COLO668 (cell line): ENCODE results near the gene ASB4.
"Not testable (repeated sequence)": the region's sequence is repeated elsewhere in the genome, so short reads cannot be mapped to it uniquely, and the experiment has no call there.

Source experiments
- DNase-seq: peaks from one replicate; lab custom pipeline; 2025; ENCODE audit not compliant: unreplicated experiment; lab: John Stamatoyannopoulos, UW

ASB4 gene

DNA sequence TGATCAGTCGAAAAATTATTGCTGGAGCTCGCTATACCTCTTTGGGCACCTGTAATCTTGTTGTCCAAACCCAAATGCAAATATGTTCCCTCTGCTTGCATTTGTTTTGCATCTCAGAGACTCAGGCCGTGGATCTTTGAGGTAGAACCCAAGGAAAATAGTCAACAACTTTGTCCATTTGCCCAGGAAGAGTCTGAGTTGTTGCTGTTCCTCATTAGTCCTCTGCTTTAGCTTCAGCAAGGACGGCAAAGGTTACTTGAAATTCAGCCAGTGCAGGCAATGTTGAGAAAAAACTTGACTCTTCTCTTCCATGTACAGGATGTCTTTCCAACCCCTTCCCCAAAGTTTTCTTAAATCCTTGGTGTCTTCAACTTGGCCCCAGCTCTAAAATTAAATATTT, 64.8 kb downstream of the ASB4 start:
- no peak for DNase-seq

- DNase-seq: not testable (repeated sequence)
Observed at GRCh38 chr7:95552010-95552926, 66.5 kb downstream of the ASB4 start.

- no peak for DNase-seq
Observed at GRCh38 chr7:95553939-95554338, 68.2 kb downstream of the ASB4 start.

DNA sequence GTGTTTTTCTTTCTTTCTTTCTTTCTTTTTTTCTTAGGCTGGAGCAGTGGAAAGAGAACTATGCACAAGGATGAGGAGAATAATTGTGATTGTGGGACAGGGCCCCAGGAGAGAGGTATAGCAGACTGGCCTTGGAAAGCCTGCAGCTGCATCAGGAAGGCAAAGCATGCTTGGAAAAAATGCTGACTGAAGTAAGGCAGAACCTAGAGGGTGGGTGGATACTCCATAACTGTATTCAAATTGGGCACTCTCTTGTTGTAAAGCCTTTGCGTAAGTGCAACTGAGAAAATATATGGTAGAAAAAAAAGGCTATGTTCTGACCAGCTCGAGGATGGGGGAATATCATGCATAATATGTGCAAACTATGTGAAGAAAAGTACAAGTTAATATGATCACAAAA, 71.0 kb downstream of the ASB4 start:
- DNase-seq: no peak

- no peak for DNase-seq
Observed at GRCh38 chr7:95558864-95559263, 73.1 kb downstream of the ASB4 start.

DNA sequence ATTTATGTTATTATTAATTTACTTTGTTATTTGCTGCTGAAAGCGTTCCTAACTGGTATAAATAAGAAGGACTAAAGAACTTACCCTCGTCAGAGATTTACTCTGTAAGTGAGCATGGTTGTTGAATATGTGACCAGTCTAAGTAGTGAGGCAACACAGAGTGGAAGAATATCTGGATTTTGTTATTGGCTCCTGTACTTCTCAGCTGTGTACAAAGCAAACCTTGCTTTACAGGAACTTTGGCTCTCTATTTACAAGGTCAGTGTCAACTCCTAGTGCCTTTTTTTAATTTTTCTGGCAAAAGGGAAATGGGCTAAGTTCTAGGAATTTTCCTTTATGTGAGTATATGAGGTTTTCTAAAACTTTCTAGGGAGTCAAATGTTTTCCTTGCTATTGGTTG, 74.9 kb downstream of the ASB4 start:
- DNase-seq: no peak

DNA sequence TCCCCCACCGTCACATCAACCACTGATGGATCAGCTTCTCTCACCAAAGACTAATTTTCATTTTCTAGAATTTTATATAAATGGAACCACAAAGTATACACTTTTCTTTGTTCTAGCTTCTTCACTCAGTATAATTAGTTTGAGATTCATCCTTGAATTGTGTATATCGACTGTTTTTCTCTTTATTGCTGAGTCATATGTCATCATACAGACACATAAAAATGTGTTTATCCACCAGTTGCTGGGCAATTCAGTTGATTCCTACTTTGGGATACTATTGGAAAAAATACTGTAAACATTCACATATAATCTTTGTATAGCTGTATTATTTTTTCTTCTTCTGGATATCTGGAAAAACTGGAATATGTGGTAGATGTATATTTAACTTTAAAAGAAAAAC, 84.0 kb downstream of the ASB4 start:
- no peak for DNase-seq

DNA sequence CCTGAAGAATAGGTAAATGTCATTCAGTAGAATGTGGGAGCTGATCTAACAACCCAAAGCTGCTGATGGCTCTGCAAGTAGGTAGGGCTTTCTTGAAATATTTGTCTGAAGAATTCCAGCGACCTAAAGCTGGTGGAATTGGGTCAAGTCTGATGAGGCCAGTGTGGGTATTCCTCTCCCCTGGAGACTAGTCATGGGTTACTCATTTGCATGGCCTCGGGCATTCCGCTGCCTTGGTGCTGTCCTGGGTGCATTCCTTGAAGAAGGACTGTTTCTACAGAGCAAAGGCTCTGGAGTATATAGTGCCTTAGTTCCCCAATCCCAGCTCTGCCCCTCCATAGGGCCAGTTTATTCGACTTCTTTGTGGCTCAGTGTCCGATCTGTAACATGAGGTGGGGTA, 91.4 kb downstream of the ASB4 start:
- DNase-seq: no peak

GRCh38 chr7:95578299-95578855, 92.6 kb downstream of the ASB4 start:
- DNase-seq: no peak

DNA sequence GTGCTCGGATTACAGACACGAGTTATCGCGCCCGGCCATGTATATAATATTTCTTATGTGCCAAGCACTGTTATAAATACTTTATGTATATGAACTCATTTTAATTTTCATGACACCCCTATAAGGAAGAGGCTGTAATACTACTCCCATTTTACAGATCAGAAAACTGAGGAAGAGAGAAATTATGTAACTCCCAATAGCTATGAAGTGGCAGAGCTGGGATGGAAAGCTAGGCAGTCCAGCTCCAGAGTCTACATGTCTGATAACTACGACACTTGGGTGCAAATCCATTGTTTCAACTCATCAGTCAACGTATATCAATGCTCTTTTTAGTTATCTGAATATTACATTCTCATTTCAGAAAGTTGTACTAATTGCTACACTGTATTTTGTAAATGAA, 93.6 kb downstream of the ASB4 start:
- DNase-seq: no peak

- DNase-seq: no peak
Observed at GRCh38 chr7:95581467-95581866, 95.7 kb downstream of the ASB4 start.

GRCh38 chr7:95582578-95583293, 97.0 kb downstream of the ASB4 start:
- DNase-seq: no peak

GRCh38 chr7:95583834-95584621, 98.3 kb downstream of the ASB4 start:
- no peak for DNase-seq

DNA sequence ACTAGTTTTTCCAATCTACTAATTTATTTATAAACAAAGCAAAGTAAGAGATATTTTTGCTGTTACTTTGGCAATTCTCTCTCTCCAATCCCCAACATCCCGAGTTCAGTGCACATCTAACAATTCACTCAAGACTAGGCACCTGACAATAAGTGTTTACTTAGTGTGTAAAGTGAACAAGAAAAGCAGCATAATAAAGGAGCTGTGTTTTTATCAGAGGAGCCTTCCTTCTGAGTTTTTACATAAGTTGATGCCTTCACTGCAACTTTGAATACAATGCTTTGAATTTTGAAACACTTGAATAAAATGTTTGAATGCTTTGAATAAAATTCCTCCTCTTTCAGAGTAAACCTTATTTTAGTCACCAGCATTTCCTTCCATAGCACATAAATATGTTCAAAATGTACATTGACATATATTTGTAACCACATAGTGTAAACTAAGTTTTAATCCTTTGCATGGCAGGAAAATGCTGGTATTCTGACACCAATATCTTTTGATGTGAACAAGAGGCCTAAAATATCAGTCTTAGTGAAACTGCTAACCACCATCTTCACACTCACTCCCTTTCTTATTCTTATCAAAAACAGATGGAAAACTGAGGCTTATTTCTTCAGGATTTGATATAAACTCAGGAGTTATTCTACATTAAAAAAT, 99.2 kb downstream of the ASB4 start:
- no peak for DNase-seq

DNA sequence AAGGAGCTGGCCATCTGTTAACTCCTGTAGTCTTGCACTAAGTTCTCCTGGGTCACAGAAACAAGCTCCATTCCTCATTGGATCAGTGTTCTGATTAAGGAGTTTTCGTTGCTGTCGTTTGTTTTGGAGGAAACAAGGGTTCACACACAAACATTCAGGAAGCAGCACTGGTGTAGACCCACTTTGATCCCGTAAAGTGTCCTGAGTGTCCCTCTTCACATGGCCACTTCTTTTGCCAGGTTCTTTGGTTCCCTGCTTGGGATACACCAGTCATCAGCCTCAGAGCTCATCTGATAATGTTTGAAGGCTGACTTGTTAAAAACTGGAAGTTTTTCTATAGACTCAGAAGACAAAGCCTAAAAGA, 99.7 kb downstream of the ASB4 start:
- no peak for DNase-seq

DNA sequence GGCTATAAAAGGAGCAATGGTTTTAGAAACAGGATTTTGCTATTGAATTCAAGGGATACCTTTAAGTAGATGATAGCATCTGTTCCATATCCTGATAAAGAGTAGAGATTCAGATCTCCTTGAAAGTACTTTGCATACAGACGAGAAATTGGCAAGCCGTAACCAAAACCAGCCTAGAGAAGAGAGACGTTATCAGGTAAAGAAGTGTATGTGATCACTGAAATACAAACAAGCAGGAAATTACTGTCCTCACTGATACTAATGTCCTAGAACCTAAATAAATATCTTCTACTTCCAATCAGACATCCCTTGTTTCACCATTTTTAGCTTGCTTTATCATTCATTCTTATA, 101.2 kb downstream of the ASB4 start:
- no peak for DNase-seq

DNA sequence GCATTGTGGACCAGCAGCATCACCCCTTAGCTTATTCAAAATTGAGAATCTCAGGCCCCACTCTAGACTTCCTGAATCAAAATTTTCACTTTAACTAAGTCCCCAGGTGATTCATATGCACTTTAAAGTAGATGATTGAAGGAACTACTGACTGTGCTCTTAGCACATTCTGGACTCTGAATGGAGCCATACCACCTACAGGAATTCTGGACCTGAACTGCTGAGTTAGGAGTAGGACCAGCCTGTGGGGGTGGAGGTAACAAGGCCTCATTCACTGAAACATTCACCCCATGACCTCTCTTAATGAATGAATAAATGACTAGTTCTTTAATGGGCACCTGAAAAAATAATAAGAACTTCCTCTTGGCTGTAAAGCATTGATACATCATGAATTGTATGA, 103.3 kb downstream of the ASB4 start:
- DNase-seq: no peak

- no peak for DNase-seq
Observed at GRCh38 chr7:95589766-95590165, 104.0 kb downstream of the ASB4 start.
